Cortex of kidney (tissue), 1 donor: ENCODE measurements around the gene LIG1.

ENCODE experiments used
- DNase-seq: peaks from one replicate; lab custom pipeline; 2025; lab: John Stamatoyannopoulos, UW

Gene LIG1

GRCh38 chr19:48169939-48170803 lies at the start of gene LIG1, which contains the start of gene ZSWIM9:
TSS of gene LIG1 (minus strand) at chr19:48170344. CDS start at chr19:48165566, 4,778 bp downstream.
TSS of gene ZSWIM9 (plus strand) at chr19:48170680. CDS start at chr19:48171803, 1,123 bp downstream.
- peak; percentile 93 for DNase-seq

- DNase-seq, result no peak
These were observed 48.9 kb upstream of the LIG1 start for GRCh38 chr19:48218997-48219396.

GRCh38 chr19:48216933-48217332 lies 46.8 kb upstream of the LIG1 start:
- DNase-seq, result no peak

GRCh38 chr19:48213959-48214358 lies 43.8 kb upstream of the LIG1 start:
- no peak for DNase-seq

GRCh38 chr19:48210005-48210404 lies 39.9 kb upstream of the LIG1 start:
- no peak for DNase-seq

- no peak for DNase-seq
These were observed 36.4 kb upstream of the LIG1 start for GRCh38 chr19:48206397-48207093.

- peak; percentile 72 for DNase-seq
These were observed 33.9 kb upstream of the LIG1 start for GRCh38 chr19:48203794-48204628.

- no peak for DNase-seq
These were observed 33.2 kb upstream of the LIG1 start for GRCh38 chr19:48203222-48203793.

- no peak for DNase-seq
These were observed 27.0 kb upstream of the LIG1 start for GRCh38 chr19:48196933-48197665.

- DNase-seq, result no peak
These were observed 26.2 kb upstream of the LIG1 start for GRCh38 chr19:48196321-48196763.

- DNase-seq, result no peak
These were observed 25.0 kb upstream of the LIG1 start for GRCh38 chr19:48194844-48195830.

- no peak for DNase-seq
These were observed 24.1 kb upstream of the LIG1 start for GRCh38 chr19:48194041-48194843.

GRCh38 chr19:48192750-48193149 lies 22.6 kb upstream of the LIG1 start:
- no peak for DNase-seq

- DNase-seq, result no peak
These were observed 20.7 kb upstream of the LIG1 start for GRCh38 chr19:48190885-48191284.

GRCh38 chr19:48190288-48190884 lies 20.2 kb upstream of the LIG1 start:
- no peak for DNase-seq

- DNase-seq, result no peak
These were observed 16.4 kb upstream of the LIG1 start for GRCh38 chr19:48186541-48186991.

- no peak for DNase-seq
These were observed 15.9 kb upstream of the LIG1 start for GRCh38 chr19:48186015-48186414.

GRCh38 chr19:48183356-48183755 lies 13.2 kb upstream of the LIG1 start:
- DNase-seq, result no peak
